HG03135 (cell line): ENCODE measurements around the gene TCF7.
"Not testable (repeated sequence)": the region's sequence is repeated elsewhere in the genome, so short reads cannot be mapped to it uniquely, and the experiment has no call there.

Source experiments
- ATAC-seq: cut with Tn5 transposase; IDR thresholded peaks from one replicate; pipeline ENCODE4 v1.9.1; 2021; ENCODE audit warnings: mild to moderate bottlenecking, moderate library complexity; ENCODE audit not compliant: unreplicated experiment

TCF7 gene

GRCh38 chr5:134143944-134144941 is 29.8 kb downstream of the TCF7 start:
- no peak for ATAC-seq

GRCh38 chr5:134145041-134145757 is 30.7 kb downstream of the TCF7 start:
- ATAC-seq = no peak

- ATAC-seq = peak; percentile 70
Measured at GRCh38 chr5:134145779-134146581, 31.5 kb downstream of the TCF7 start.

GRCh38 chr5:134146651-134147518 is 32.4 kb downstream of the TCF7 start:
- no peak for ATAC-seq

GRCh38 chr5:134148316-134148715 is 33.8 kb downstream of the TCF7 start:
- no peak for ATAC-seq

- no peak for ATAC-seq
Measured at GRCh38 chr5:134148986-134149539, 34.6 kb downstream of the TCF7 start.

- ATAC-seq = no peak
Measured at GRCh38 chr5:134149571-134150303, 35.3 kb downstream of the TCF7 start.

GRCh38 chr5:134151723-134152122 is 37.2 kb downstream of the TCF7 start:
- no peak for ATAC-seq

- not testable (repeated sequence) for ATAC-seq
Measured at GRCh38 chr5:134152173-134152832, 37.8 kb downstream of the TCF7 start.

- no peak for ATAC-seq
Measured at GRCh38 chr5:134153241-134153640, 38.8 kb downstream of the TCF7 start.

GRCh38 chr5:134153657-134154056 is 39.2 kb downstream of the TCF7 start:
- no peak for ATAC-seq

GRCh38 chr5:134161513-134162395 is 47.3 kb downstream of the TCF7 start:
- no peak for ATAC-seq

- no peak for ATAC-seq
Measured at GRCh38 chr5:134162592-134162991, 48.1 kb downstream of the TCF7 start.

- ATAC-seq = no peak
Measured at GRCh38 chr5:134171972-134172371, 57.5 kb downstream of the TCF7 start.

GRCh38 chr5:134174841-134175839 is 60.7 kb downstream of the TCF7 start:
- no peak for ATAC-seq

GRCh38 chr5:134175921-134176510 is 61.5 kb downstream of the TCF7 start:
- peak; percentile 19 for ATAC-seq
